OCI-LY1 (cell line): Measurements from ENCODE around the gene HIGD2A.

Source experiments
- H2AFZ ChIP-seq: fragments of 200-600 bp; sonication (generic), shearing (Covaris generic); 2 replicates; pipeline ENCODE4 v1.6.0; 2014; ENCODE audit warnings: antibody characterized with exemption, mild to moderate bottlenecking, low read length
- H3F3A ChIP-seq: fragments of 200-600 bp; sonication (generic), shearing (Covaris generic); 2 replicates; pipeline ENCODE4 v1.6.0; 2014; ENCODE audit warnings: mild to moderate bottlenecking, antibody characterized with exemption, low read length, moderate library complexity; ENCODE audit not compliant: insufficient read depth
- H3K27ac ChIP-seq: fragments of 200-600 bp; sonication (generic); 2 replicates; pipeline ENCODE4 v1.5.1; 2014; ENCODE audit warnings: low read length, mixed run types, mild to moderate bottlenecking, low read depth; ENCODE audit not compliant: poor library complexity, severe bottlenecking
- H3K27me3 ChIP-seq: fragments of 200-600 bp; sonication (generic); 2 replicates; pipeline ENCODE4 v1.6.0; 2014; ENCODE audit warnings: antibody characterized with exemption, mild to moderate bottlenecking, low read length, moderate library complexity; ENCODE audit not compliant: insufficient read depth
- H3K36me3 ChIP-seq: fragments of 200-600 bp; sonication (generic); 2 replicates; pipeline ENCODE4 v1.6.1; 2014; ENCODE audit warnings: mild to moderate bottlenecking, antibody characterized with exemption, low read length, moderate library complexity, mixed read lengths; ENCODE audit not compliant: insufficient read depth
- H3K4me1 ChIP-seq: fragments of 200-600 bp; sonication (generic); 2 replicates; pipeline ENCODE4 v1.5.1; 2014; ENCODE audit warnings: mild to moderate bottlenecking, low read length, moderate library complexity; ENCODE audit not compliant: insufficient read depth, severe bottlenecking
- H3K4me2 ChIP-seq: fragments of 200-600 bp; sonication (generic), shearing (Covaris generic); 2 replicates; pipeline ENCODE4 v1.6.1; 2014; ENCODE audit warnings: low read length
- H3K4me3 ChIP-seq: fragments of 200-600 bp; sonication (generic); 2 replicates; pipeline ENCODE4 v1.5.1; 2014; ENCODE audit warnings: low read length, low read depth, mild to moderate bottlenecking, mixed read lengths; ENCODE audit not compliant: poor library complexity, severe bottlenecking
- H3K79me2 ChIP-seq: fragments of 200-600 bp; shearing (Covaris generic); 2 replicates; pipeline ENCODE4 v1.6.1; 2016; ENCODE audit warnings: mixed run types, low read length, mixed read lengths; ENCODE audit not compliant: insufficient read depth
- H3K9ac ChIP-seq: fragments of 200-600 bp; sonication (generic), shearing (Covaris generic); 2 replicates; pipeline ENCODE4 v1.6.1; 2014; ENCODE audit warnings: mild to moderate bottlenecking, low read length, mixed read lengths
- H3K9me2 ChIP-seq: fragments of 200-600 bp; sonication (generic), shearing (Covaris generic); 2 replicates; pipeline ENCODE4 v1.6.1; 2014; ENCODE audit warnings: low read depth, mild to moderate bottlenecking, low read length, mixed read lengths
- H3K9me3 ChIP-seq: fragments of 200-600 bp; shearing (Covaris generic); 2 replicates; pipeline ENCODE4 v1.6.1; 2014; ENCODE audit warnings: low read length, mixed read lengths
- H4K20me1 ChIP-seq: fragments of 200-600 bp; sonication (generic), shearing (Covaris generic); 2 replicates; pipeline ENCODE4 v1.6.0; 2016; ENCODE audit warnings: mild to moderate bottlenecking, low read length; ENCODE audit not compliant: insufficient read depth
- CTCF ChIP-seq: fragments of 200-600 bp; sonication (generic), shearing (Covaris generic); IDR thresholded peaks from 2 replicates; pipeline ENCODE4 v1.5.1; 2017; ENCODE audit warnings: mild to moderate bottlenecking, antibody characterized with exemption, low read length, moderate library complexity, mixed read lengths
- EZH2 ChIP-seq: fragments of 200-600 bp; sonication (generic), shearing (Covaris generic); IDR thresholded peaks from 2 replicates; pipeline ENCODE4 v1.8.0; 2017; ENCODE audit warnings: borderline replicate concordance, mixed run types, mild to moderate bottlenecking, antibody characterized with exemption, low read length, moderate library complexity, mixed read lengths

Gene HIGD2A

GRCh38 chr5:176369934-176370711 lies 18.4 kb upstream of the HIGD2A start:
- Histone ChIP-seq H3K9ac (no peak overlapping the region), H3K9me3 (no peaks in the 10 kb centered on the region), H3K4me2 (no peak overlapping the region), H2AFZ (no peak overlapping the region), H3K79me2 (no peaks in the 10 kb centered on the region), H4K20me1 (no peaks in the 10 kb centered on the region), H3K9me2 (no peaks in the 10 kb centered on the region), H3K27me3 (no peaks in the 10 kb centered on the region), H3K27ac (no peak overlapping the region), H3K4me1 (peaks cover 13% of the 10 kb centered on the region), H3K36me3 (no peaks in the 10 kb centered on the region), H3F3A (no peaks in the 10 kb centered on the region), H3K4me3 (no peak overlapping the region)
- no peak for TF ChIP-seq EZH2
- TF ChIP-seq CTCF: no peak

GRCh38 chr5:176371621-176372539 lies 16.7 kb upstream of the HIGD2A start:
- Histone ChIP-seq H3K4me3 (no peak overlapping the region), H3K79me2 (no peaks in the 10 kb centered on the region), H3K9me3 (no peaks in the 10 kb centered on the region), H3K4me1 (peaks cover 12% of the 10 kb centered on the region), H3K9me2 (no peaks in the 10 kb centered on the region), H3K9ac (no peak overlapping the region), H4K20me1 (no peaks in the 10 kb centered on the region), H3K27ac (no peak overlapping the region), H3F3A (no peaks in the 10 kb centered on the region), H2AFZ (no peak overlapping the region), H3K36me3 (no peaks in the 10 kb centered on the region), H3K4me2 (no peak overlapping the region), H3K27me3 (no peaks in the 10 kb centered on the region)
- TF ChIP-seq EZH2 (no peak), CTCF (no peak)

GRCh38 chr5:176373100-176373818 lies 15.3 kb upstream of the HIGD2A start:
- no peak overlapping the region for H3K4me3 ChIP-seq
- no peaks in the 10 kb centered on the region for H3K9me3 ChIP-seq
- H2AFZ ChIP-seq: no peak overlapping the region
- peaks cover 12% of the 10 kb centered on the region for H3K4me1 ChIP-seq
- no peak overlapping the region for H3K9ac ChIP-seq
- no peak overlapping the region for H3K4me2 ChIP-seq
- H3K9me2 ChIP-seq: no peaks in the 10 kb centered on the region
- no peaks in the 10 kb centered on the region for H3K27me3 ChIP-seq
- no peaks in the 10 kb centered on the region for H3K79me2 ChIP-seq
- TF ChIP-seq CTCF (no peak), EZH2 (no peak)
- no peaks in the 10 kb centered on the region for H4K20me1 ChIP-seq
- no peaks in the 10 kb centered on the region for H3K36me3 ChIP-seq
- no peaks in the 10 kb centered on the region for H3F3A ChIP-seq
- no peak overlapping the region for H3K27ac ChIP-seq
